ENCODE measurements around the gene ZNF182. TPM values are rescaled to one million over a fixed set of nuclear protein-coding genes. Genes with fewer than 3 reads are reported as not detected.

Gene ZNF182
- total RNA-seq, 2 experiments from 2014 or later, result 12.2 to 12.3 TPM

DNA sequence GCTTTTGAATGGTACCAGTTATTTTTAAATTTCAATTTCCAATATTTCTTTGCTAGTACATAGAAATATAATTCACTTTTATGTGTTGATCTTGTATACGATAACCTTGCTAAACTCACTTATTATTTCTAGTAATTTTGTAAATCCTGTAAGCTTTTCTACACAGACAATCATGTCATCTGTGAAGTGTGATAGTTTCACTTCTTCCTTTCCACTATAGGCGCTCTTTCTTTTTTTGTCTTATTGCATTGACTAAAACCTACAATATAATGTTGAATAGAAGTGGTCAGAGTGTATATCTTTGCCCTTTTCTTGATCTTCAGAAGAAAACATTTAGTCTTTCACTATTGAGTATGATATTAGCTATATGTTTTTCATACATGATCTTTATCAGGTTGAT, 76.6 kb downstream of the ZNF182 start:
- no peaks in the 10 kb centered on the region for H3K27me3 Mint-ChIP-seq
- no peak for ATAC-seq (ENCODE audit: low read depth)
- POLR2A ChIA-PET, result no interaction called here
- no peak overlapping the region for H3K4me3 Mint-ChIP-seq
- H3K9me3 Mint-ChIP-seq, result no peaks in the 10 kb centered on the region
- no peaks in the 10 kb centered on the region for H3K36me3 Mint-ChIP-seq
- H3K27ac Mint-ChIP-seq, result no peak overlapping the region
- no peaks in the 10 kb centered on the region for H3K4me1 Mint-ChIP-seq
- no peak for DNase-seq

Other genes starting within 250 kb of the ZNF182 start
- 10 to 100 TPM in 1 of 2 experiments, 1 to 10 TPM in 1; 9.1 to 14.3 TPM for gene ZNF81, start 167.1 kb downstream of the ZNF182 start, total RNA-seq
- not detected for gene SPACA5, start 3.0 kb upstream of the ZNF182 start, total RNA-seq
- 1 to 10 TPM; 3.7 to 3.8 TPM for gene ZNF630, start 67.7 kb upstream of the ZNF182 start, total RNA-seq
- not detected for gene SPACA5B, start 126.6 kb upstream of the ZNF182 start, total RNA-seq
- not detected for gene SSX5, start 192.8 kb upstream of the ZNF182 start, total RNA-seq

All from activated naive CD8-positive, alpha-beta T cell treated with anti-CD3 and anti-CD28 coated beads, Interleukin-2, amount 10 ng/mL, durations not matched to agents 7 days and 5 days (primary cell).